Femur (tissue), 1 donor: Measurements from ENCODE around the gene KRTCAP3.

Source experiments
- DNase-seq: peaks from one replicate; pipeline ENCODE4 v3.0.0-alpha.2; 2017

Gene KRTCAP3

GRCh38 chr2:27442920-27443282, 720 bp downstream of the KRTCAP3 start:
- no peak for DNase-seq

GRCh38 chr2:27445155-27445554, 3.0 kb downstream of the KRTCAP3 start:
- no peak for DNase-seq

- DNase-seq, result no peak
Measured at GRCh38 chr2:27445615-27446014, 3.4 kb downstream of the KRTCAP3 start.

GRCh38 chr2:27446057-27446456, 3.9 kb downstream of the KRTCAP3 start:
- DNase-seq, result no peak

- DNase-seq, result no peak
Measured at GRCh38 chr2:27448381-27448780, 6.2 kb downstream of the KRTCAP3 start.

- no peak for DNase-seq
Measured at GRCh38 chr2:27451095-27451494, 8.9 kb downstream of the KRTCAP3 start.

GRCh38 chr2:27453968-27454367, 11.8 kb downstream of the KRTCAP3 start:
- DNase-seq, result no peak

GRCh38 chr2:27461118-27461517, 18.9 kb downstream of the KRTCAP3 start:
- DNase-seq, result no peak

- no peak for DNase-seq
Measured at GRCh38 chr2:27464443-27464842, 22.3 kb downstream of the KRTCAP3 start.

GRCh38 chr2:27471961-27472360, 29.8 kb downstream of the KRTCAP3 start:
- DNase-seq, result no peak

- DNase-seq, result no peak
Measured at GRCh38 chr2:27485496-27485895, 43.3 kb downstream of the KRTCAP3 start.

- peak; percentile 24 for DNase-seq
Measured at GRCh38 chr2:27489118-27489497, 46.9 kb downstream of the KRTCAP3 start.

- DNase-seq, result peak; percentile 98
Measured at GRCh38 chr2:27489498-27490397, 47.6 kb downstream of the KRTCAP3 start, which contains the start of gene IFT172. Gene IFT172, minus strand, starts transcription at chr2:27489743. Its CDS starts 90 bp downstream, at chr2:27489653.

- no peak for DNase-seq
Measured at GRCh38 chr2:27492557-27492956, 50.4 kb downstream of the KRTCAP3 start.

- DNase-seq, result no peak
Measured at GRCh38 chr2:27493948-27494283, 51.7 kb downstream of the KRTCAP3 start.
